GM13976 (cell line): ENCODE measurements around the gene PLA2G4A.

ENCODE experiments used
- DNase-seq: peaks from one replicate; pipeline ENCODE4 v3.0.0; 2012; ENCODE audit warnings: low spot score
- CTCF ChIP-seq: IDR thresholded peaks from 2 replicates; pipeline ENCODE4 v1.5.1; 2012; ENCODE audit warnings: borderline replicate concordance, mild to moderate bottlenecking; ENCODE audit not compliant: insufficient read depth; ENCODE audit errors: extremely low read depth, missing control alignments, control extremely low read depth
- in situ Hi-C: fragments of 300-500 bp; cut with MboI; formaldehyde crosslinking; loops from one replicate; pipeline ENCODE4 v1.12.0; 2022; ENCODE audit warnings: low sequenced_read_pairs, mixed read lengths, inconsistent platforms; ENCODE audit not compliant: unreplicated experiment

The PLA2G4A gene

DNA sequence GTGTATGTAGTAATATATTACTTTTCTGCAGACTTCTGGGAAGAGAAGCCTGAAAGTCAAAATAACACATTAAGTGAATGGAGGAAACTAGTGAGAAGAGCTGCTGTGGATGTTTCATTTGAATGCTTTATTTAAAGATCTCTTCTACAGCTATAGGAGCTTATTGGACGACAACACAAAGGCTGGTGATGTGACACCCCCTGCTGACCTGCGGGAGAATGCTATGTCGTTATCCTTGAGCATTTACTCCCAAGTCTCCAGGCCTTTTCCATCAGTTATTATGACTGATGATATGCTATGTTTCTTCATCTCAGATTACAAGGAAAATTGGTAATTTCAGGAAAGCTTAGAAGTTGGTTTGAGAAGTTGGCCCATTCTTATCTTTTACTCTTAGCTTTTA lies 22.3 kb upstream of the PLA2G4A start:
- in situ Hi-C loops: no loop called here

DNA sequence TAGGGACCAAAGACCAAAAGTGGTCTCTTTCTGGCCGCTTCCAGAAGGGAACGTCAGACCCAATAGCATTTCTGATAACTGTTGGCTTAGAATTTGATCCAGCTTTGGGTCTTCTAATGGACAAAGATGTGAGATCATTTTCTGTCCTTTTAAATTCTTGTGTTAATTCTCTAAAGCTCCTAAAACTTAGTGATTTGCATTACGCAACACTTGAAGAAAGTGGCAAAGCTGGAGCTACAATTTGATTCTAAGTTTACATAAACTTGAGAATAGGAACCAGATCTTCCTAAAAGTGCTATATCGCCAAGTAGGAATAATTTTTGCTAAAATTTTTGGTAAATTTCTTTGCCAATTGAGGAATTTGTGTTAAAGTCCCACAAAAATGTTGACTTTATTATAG lies 21.6 kb upstream of the PLA2G4A start:
- in situ Hi-C loops: no loop called here
- no peak for TF ChIP-seq CTCF
- DNase-seq: no peak

More for the DNA sequence above, 22.3 kb upstream of the PLA2G4A start:
- DNase-seq: no peak
- no peak for TF ChIP-seq CTCF

- no peak for DNase-seq
- in situ Hi-C loops: no loop called here
- no peak for TF ChIP-seq CTCF
Observed at GRCh38 chr1:186811892-186812291, 16.9 kb upstream of the PLA2G4A start.

DNA sequence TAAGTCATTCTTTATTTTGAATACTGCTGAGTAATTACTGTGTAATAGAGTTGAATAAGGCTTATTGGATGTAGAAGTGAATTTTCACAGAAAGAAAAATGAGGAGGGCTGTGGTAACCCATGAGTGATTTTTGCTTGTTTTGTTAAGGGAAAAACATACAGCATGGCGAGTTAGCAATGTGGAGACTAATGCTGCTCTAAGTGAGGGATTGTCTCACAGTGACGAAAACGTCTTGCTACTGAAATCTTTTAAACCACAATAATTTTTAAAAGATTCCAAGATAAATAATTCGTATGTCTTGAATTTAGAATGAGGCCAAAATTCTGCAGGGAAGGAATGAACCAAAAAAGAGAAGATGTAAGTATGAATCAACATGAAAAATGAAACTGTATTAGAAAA lies 16.2 kb upstream of the PLA2G4A start:
- in situ Hi-C loops: no loop called here
- TF ChIP-seq CTCF: no peak
- no peak for DNase-seq

- DNase-seq: no peak
- TF ChIP-seq CTCF: no peak
- in situ Hi-C loops: no loop called here
Observed at GRCh38 chr1:186813420-186813819, 15.3 kb upstream of the PLA2G4A start.

GRCh38 chr1:186819126-186819525 lies 9.6 kb upstream of the PLA2G4A start:
- TF ChIP-seq CTCF: no peak
- in situ Hi-C loops: no loop called here
- DNase-seq: peak; percentile 22

DNA sequence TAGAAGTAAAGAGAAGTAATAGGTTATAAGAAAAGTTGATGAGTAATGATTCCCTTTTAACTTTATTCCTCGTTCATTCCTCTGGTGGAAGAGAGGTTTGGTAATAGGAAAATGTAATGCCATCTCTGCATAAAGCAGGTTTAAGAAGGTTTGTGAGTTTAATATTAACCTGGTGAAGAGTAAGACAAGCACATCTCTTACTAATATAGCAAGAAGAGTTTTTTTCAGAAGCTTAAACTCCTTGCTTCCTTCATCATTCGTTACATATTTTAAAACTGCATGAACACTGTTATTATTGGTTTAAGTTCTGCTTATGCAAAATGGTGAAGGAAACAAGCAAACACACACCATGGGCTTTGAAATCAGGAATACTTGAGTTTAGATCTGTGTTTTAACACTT lies 9.2 kb upstream of the PLA2G4A start:
- no peak for DNase-seq
- no peak for TF ChIP-seq CTCF
- in situ Hi-C loops: no loop called here
